ENCODE measurements around the gene XIRP1. TPM values are rescaled to one million over a fixed set of nuclear protein-coding genes. Genes with fewer than 3 reads are reported as not detected.
"Not testable (repeated sequence)": the region's sequence is repeated elsewhere in the genome, so short reads cannot be mapped to it uniquely, and the experiment has no call there.

Gene XIRP1
- total RNA-seq, 1 donor from 2014 or later, result 0.14 TPM

DNA sequence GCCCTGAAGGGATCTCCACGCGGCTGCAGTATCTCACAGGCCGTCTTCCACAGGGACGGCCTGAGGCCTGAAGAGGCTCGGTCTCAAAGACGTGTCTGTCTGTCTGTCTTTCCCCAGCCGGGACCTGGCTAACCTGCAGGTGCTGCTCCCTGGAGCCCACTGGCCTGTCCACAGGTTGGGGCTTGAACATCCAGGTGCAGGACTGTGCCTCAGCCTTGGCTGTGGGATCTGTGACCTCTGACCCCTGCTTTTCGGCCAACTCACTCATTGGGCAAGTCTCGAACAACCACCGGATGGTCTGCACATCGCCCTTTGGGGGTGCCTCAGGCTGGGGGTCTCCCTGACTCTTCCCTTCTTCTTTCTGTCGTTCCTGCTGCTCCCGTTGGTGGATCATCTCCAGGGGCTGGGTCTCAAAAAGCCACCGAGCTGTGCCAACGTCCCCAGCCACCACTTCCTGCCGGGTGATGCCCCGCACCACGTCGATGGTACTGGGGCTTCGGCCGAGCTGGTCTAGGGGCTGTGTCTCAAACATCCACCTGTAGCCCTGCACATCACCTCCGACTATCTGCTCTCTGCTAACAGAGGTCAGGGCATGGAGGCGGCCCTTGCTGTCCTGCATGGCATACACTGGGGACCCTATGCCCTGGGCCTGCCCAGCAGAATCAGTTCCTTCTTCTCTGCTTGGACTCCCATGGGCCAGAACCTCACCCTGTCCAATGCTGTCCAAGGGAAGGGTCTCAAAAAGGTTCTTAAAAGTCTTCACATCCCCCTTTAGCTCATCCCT, 4.8 kb downstream of the XIRP1 start:
- intact Hi-C loops (cut with micrococcal nuclease), result no loop called here

DNA sequence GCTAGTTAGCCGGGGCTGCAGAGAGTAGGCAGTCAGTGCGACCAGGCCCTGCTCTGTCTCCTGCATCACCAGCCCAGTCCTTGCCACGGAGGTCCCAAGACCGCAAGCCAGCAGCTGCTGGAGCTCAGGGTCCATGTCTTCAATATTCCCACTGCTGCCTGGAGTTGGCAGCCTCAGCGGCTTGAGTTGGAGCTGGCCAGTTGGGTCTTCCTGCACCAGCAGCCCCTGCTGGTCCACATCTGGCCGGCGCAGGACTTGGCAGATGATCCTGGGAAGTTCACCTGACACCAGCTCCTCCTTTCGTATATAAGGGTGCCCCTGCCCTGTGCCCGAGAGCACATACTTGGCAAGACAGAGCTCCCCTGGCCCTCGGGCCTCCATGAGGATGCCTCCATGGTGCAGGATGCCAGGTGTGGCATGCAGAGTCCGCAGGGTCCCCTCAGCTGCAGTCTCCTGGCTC, 5.7 kb downstream of the XIRP1 start:
- intact Hi-C loops (cut with micrococcal nuclease), result no loop called here

DNA sequence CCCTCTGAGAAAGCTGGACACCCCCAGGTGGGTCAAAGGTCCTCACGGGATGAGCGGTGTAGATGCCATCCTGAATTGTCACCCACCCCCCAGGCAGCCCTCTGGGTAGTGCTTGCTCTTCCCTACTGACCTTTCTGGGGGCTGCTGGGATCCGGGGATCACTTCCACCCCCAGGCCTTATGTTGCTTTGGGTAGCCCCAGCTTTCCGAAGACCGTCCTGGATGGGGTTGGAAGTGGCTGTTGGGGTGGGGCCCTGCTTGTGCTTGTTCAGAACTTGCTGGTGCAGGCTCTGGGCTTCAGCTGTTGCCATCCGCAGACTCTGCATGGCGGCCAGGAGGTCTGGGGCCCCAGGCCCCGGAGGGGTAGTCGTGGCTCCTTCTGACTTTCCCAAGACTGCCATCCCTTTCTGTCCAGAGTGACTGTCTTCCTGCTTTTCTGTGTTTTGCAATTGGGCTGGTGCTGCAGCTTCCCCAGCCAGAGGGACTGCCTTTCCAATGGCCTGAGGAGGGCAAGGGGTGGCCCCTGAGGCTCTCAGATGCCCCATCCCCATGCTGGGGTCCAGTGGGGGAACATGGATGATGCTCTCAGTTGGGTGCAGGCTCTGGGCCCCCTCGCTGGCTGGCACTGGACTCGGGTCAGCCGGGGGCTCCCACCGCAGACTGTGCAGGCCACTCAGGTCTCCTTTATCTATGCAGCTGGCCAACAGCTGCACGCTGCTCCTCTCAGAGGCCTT, 6.3 kb downstream of the XIRP1 start:
- intact Hi-C loops (cut with micrococcal nuclease), result no loop called here

- intact Hi-C loops (cut with micrococcal nuclease), result no loop called here
Observed at GRCh38 chr3:39185326-39185958, 7.0 kb downstream of the XIRP1 start.

DNA sequence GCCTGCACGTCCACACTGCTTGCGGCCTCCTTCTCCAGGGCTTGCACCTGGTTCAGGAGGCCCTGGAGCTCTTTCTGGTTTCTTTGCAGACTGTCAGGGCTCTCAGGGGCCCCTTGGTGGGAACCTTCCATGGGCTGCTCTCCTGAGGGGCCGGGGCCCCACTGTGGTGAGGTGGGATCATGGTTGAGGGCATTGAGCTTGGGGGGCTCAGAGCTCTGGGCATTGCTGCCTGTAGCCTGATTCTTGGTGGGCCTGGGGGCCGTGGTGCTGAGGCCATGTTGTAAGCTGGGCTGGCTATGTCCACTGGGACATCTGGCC, 7.5 kb downstream of the XIRP1 start:
- intact Hi-C loops (cut with micrococcal nuclease), result loop anchor here (5.0 kb wide), 1 partner anchor 133 kb away; the partner anchor contains the start of genes SCN11A and WDR48

- intact Hi-C loops (cut with micrococcal nuclease), result loop anchor here (5.0 kb wide), 1 partner anchor 132 kb away; the partner anchor contains the start of genes SCN11A and WDR48
Observed at GRCh38 chr3:39184081-39184967, 8.1 kb downstream of the XIRP1 start.

DNA sequence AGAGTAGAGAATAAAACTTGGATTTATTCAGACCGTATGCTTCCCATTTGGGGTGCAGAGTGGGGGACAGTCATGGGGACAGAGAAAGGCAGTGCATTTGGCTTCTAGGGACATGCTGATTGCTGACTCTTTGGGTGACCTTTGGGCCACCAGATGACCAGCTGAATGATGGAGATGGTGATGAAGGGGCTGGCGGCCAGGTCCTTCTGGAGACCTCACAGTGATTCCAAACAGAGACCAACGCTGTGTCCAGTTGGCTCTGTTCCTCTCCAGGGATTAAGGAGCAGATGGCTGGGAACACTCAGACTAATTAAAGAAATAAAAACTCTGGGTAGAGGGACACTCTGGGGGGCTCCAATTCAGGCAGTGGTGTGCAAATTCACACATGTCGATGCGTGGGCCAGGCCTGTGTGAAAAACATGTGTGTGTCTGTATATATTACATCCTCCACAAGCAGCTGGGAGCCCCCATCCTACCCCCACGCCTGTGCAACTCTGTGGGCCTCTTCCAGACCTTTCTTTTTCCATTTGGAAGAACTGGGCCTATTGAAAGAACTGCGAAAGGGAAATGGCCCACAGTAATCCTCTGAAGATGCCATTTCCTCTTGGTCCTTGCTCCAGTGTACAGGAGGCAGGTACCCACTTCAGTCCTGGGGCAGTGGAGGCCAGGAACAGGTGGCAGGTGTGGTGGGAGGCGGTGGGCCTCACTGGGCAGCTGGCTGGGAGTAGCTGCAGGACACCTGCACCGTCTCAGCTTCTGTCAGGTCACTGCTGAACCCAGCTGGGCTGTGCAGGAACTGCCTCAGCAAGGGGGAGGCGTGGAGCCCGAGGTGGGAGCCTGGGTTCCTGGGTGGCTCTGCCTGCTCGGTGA, 8.9 kb downstream of the XIRP1 start:
- intact Hi-C loops (cut with micrococcal nuclease), result loop anchor here (5.0 kb wide), 1 partner anchor 131 kb away; the partner anchor contains the start of genes SCN11A and WDR48

GRCh38 chr3:39181408-39182335, 10.7 kb downstream of the XIRP1 start:
- intact Hi-C loops (cut with micrococcal nuclease), result loop anchor here (2.0 to 5.0 kb wide), 3 partner anchors 75 to 203 kb away; partner anchors contain the start of genes GORASP1, SCN11A, TTC21A and WDR48

DNA sequence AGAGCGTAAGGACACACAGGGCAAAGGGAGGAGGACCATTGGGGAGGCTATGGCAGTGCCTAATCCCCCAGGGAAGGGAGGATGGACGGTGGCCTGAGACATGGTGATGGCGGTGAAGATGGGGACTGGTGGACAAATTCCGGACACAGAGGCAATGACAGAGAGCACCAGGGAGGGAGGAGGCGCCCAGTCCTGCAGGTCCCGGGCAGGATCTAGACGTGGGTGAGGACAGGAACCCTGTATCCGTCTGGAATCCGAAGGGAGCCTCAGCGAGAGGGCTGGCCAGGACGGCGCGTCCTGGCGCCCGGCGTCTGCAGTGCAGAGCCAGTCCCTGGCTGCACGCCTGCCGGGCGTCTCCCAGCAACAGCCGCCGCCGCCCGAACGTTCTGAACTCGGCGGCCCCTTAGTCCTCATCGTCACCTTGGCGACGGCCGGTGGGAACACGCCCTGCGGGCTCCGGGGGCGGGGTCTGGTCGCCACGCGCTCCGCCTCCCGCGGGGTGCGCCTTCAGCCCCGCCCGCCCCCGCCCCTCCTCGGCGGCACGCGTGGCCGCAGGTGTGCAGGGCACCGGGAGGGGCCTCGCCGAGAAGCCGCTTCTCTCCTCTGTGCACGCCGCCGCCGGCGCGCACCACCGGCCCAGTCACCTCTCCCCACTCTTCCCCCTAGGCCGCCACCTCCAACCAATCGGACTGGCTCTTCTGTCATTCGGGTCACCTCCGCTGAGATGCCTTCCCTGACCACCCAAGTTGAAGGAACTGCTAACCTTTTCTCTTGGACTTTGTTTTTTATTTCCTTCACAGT, 11.6 kb downstream of the XIRP1 start:
- intact Hi-C loops (cut with micrococcal nuclease), result loop anchor here (1.0 to 5.0 kb wide), 4 partner anchors 74 to 226 kb away; partner anchors contain the start of genes GORASP1, RPSA, SCN11A and TTC21A

- intact Hi-C loops (cut with micrococcal nuclease), result loop anchor here (1.0 to 5.0 kb wide), 4 partner anchors 73 to 226 kb away; partner anchors contain the start of genes GORASP1, RPSA, SCN11A and TTC21A
Observed at GRCh38 chr3:39180183-39180545, 12.2 kb downstream of the XIRP1 start.

- intact Hi-C loops (cut with micrococcal nuclease), result no loop called here
Observed at GRCh38 chr3:39178553-39178952, 13.8 kb downstream of the XIRP1 start.

GRCh38 chr3:39177708-39178332, 14.6 kb downstream of the XIRP1 start:
- intact Hi-C loops (cut with micrococcal nuclease), result no loop called here

DNA sequence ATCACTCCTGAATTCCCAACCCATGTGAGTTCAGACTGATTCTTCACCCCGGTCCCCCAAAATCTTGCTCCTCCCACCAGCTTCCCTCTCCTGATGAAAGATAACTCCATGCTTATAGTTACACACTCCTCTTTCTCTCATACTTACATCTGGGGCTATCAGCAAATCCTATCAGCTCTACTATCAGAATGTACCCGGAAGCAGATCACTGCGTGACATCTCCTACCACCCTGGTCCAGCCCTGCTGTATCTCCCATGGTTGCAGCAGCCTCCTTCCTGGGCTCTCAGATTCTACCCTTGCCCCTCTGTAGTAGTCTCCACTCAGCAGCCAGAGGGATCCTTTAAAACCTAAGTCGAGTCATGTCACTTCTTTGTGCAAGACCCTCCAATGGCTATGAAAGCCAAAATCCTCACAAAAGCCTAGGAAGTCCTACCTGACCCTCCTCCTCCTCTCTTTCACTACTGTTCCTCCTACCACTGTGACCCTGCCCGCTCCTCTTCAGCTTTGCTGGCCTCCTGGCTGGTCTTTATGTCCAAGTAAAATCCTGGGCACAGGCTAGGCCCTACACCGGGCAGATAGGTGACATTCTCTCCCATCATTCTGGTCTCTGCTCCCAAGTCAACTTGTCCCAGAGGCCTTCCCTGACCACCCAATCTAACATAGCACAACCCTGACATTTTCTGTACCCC, 16.2 kb downstream of the XIRP1 start:
- intact Hi-C loops (cut with micrococcal nuclease), result no loop called here

DNA sequence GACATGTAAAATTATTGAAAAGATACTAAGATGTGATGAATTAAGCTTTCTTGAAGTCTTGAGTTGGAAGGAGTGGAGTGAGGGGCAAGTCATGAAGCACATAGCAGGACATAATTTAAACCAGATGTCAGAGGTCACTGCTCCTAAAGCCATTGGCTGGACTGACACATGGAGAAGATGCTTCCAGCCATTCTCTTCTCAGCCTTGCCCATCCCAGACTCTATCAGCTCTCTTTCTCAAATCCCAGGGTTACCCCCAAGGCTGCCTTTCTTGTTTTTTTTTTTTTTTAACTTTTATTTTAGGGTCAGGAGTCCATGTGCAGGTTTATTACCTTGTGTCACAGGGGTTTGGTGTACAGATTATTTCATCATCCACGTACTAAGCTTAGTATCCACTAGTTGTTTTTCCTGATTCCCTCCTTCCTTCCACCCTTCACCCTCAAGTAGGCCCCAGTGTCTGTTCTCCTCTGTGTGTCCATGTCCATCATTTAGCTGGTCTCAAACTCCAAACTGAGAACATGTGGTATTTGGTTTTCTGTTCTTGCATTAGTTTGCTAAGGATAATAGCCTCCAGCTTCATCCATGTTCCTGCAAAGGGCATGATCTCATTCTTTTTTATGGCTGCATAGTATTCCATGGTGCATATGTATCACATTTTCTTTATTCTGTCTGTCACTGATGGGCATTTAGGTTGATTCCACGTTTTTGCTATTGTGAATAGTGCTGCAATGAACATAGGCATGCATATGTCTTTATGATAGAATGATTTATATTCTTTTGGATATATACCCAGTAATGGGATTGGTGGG, 18.9 kb downstream of the XIRP1 start:
- intact Hi-C loops (cut with micrococcal nuclease), result no loop called here

DNA sequence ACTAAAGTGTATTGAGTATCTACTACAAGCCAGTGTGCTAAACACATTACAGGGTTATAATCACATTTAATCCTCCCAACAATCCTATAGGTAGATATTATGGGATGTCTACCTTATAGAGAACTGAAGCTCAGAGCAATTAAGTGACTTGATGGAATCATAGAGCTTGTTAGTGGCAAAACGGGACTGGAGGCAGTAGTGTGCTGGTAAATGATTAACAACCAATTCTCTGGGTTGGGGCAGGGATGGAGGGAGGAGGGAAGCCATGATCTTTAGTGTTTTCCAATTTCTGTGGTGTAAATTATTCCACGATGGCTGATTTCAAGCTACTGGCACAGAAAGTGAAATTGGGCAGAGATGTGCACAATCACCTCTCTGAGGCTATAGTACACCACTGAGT, 20.5 kb downstream of the XIRP1 start:
- intact Hi-C loops (cut with micrococcal nuclease), result no loop called here

DNA sequence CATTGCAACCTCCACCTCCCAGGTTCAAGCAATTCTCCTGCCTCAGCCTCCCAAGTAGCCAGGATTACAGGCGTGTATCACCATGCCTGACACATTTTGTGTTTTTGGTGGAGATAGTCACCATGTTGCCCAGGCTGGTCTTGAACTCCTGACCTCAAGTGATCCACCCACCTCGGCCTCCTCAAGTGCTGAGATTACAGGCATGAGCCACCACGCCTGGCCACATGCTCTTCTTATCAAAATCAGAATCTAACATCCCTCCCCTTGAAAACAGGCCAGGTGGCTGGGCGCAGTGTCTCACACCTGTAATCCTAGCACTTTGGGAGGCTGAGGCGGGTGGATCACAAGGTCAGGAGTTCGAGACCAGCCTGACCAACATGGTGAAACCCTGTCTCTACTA, 21.5 kb downstream of the XIRP1 start:
- intact Hi-C loops (cut with micrococcal nuclease), result not testable (repeated sequence)

Measured in T-helper 2 cell treated with Interferon-gamma antibody and Interleukin-4, amounts not matched to agents 100 ng/mL and 5 ng/mL, for 36 hours (primary cell).